8988T (cell line): ENCODE data around the gene C16orf89.
A peak's percentile ranks its signal among the peaks of the same experiment; 100 is the strongest.
"Not testable (repeated sequence)": the region's sequence is repeated elsewhere in the genome, so short reads cannot be mapped to it uniquely, and the experiment has no call there.

Experiments
- DNase-seq: peaks from one replicate; pipeline ENCODE4 v3.0.0; 2011

C16orf89 gene

DNA sequence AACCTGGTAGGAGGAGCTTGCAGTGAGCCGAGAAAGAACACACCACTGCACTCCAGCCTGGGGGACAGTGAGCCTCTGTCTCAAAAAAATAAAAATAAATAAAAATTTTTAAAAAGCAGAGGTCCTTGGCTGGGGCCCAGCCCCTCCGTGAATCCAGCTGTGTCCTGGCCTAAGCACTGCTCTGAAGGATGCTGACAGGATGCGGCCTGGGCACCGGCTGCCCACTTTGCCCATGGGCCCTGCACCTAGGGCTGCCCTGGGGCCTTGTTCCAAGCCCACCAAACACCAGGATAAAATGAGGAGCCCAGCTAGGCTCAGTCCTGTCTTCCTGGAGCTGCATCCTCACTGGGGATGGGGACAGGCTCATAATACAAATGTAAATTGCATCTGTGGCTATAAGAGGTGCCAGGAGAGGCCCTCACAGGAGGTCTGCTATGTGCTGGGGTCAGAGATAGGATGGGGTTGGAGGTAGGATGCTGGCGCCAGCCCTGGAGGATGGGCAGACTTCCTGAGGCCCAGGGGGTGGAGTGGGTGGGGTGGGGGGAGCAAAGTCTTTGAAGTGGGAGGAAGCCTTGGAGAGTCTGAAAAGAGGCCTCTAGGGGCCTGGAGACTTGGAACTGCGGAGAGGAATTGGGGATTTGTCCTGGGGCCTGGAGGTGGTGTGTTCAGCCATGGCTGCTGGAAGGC lies 6.2 kb downstream of the C16orf89 start:
- no peak for DNase-seq

DNA sequence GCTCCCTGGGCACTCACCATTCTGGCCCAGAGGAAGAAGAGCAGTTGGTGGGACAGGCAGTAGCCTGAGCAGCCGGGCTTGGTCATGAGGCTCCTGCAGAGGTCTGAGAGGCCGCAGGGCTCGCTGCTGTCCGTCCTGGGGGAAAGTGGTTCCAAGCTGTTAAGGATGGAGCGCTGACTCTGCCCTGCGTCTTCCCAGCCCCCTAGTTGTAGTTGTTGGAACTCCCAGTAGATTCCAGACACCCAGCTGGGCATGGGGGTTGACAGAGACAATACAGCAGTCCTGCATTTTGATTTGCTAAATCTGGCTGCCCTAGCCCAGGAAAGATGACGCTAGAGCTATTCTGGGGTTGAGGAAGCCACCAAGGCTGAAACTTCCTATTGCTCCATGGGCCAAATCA lies 7.3 kb downstream of the C16orf89 start:
- DNase-seq = no peak

DNA sequence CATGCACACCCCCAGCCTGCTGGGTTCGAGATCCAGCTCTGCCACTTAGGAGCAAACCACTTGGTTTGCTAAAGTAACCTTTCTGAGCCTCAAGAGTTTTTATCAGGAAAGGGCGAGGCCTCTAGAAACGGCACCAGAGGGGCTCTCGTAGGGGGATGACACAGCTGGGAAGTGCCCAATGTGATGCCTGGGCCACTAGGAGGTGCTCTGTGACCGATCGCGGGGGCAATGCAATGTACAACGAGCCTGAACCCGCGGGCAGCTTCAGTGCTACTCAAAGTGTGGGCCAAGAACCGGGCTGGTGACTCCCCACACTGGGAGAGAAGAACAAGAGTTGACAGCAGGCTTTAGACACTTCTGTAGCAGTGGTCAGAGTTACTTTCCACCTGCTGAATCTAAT lies 9.4 kb downstream of the C16orf89 start:
- no peak for DNase-seq

DNA sequence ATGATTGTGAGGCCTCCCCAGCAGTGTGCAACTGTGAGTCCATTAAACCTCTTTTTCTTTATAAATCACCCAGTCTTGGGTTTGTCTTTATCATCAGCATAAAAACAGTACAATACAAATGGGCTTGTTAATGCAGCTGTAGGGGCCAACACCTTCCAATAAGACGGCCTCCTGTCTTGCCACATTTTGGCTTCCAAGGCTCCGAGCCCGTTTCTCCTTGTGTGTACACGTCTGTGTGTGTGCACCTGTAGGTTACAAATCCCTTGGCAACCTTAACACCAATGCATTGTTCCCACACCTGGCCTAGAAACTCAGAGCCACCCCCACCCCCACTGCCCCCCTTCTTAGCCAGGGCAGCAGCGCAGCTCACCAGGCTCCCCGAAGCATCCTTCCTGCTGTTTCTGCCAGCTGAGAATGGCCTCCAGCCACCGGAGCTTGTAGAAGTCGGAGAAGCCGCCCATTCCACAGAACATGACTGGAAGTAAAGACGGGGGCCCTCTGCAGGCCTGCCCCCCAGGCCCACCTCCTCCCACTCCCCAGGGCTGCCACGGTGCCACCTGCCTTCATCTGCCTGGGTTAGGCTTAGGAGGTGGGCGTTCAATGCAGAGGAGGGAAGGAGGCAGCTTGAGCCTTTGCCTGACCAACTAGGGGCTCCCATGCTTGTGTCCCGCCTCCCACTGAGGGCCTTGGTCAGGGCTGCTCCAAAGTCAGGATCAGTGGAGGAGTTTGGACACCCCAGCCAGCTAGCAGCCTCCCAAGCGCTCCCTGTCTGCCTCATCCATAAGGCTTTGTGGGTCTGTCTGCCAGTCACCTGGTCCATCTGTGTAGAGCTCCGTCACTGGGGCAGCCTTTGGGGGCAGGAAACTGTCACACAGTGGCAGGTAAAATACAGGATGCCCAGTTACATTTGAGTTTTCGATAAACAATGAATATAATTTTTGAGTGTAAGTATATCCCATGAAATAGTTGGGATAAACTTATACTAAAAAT lies 10.6 kb downstream of the C16orf89 start:
- no peak for DNase-seq

DNA sequence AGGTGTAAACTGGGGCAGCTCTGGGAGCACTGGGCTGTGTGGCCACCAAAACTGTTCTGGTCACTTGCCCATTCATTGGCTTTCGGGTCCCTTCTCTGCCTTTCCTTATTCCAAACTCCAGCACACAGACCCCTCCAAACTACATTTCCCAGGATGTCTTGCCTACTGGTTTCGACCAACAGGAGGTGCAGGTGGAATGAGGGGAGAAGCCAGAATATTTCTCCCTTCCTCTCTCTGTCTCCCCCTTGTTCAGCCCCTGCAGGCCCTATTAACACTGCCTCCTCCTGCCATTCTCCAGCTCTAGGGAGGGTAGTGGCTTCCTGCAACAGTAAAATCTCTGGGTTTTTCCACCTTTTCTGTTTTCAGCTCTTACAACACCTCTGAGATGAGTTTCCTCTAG lies 18.8 kb downstream of the C16orf89 start:
- no peak for DNase-seq

DNA sequence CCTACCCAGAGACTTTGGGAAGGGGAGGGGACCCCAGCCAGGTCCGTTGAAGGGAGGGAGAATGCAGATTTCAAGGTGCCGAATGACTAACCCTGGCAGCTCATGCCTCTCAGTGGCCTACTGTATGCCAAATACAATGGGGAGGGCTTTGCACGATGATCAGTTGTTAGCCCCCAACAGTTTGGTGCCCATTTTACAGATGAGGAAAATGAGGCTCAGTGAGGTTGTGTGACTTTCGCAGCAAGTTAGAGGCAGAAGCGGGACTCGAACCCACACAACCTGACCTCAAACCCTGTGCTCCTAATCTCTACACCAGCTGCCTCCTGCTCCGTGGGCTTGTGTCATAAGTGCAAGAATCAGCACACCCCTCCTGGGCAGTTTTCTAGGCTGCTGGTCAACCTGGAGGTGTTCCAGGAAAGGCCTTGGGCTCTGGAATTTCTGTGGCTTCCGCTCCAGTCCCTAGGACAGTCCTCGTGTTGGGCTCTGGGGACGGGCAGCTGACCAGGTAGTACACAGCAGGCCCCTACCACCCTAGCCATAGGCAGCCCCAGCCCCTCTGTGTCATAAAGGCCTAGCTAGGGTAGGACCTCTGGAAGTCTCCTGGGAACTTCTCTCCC lies 20.1 kb downstream of the C16orf89 start:
- DNase-seq = no peak

DNA sequence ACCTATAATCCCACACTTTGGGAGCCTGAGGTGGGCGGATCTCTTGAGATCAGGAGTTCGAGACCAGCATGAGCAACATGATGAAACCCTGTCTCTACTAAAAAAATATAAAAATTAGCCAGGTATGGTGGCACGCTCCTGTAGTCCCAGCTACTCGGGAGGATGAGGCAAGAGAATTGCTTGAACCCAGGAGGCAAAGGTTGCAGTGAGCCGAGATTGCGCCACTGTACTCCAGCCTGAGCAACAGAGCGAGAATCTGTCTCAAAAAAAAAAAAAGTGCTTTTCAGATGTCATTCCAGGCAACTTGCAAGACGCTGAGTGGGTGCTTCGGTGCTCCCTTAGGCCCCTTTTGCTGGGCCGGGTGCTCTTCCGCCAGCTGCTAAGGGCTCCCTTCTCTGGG lies 21.2 kb downstream of the C16orf89 start:
- DNase-seq = not testable (repeated sequence)

DNA sequence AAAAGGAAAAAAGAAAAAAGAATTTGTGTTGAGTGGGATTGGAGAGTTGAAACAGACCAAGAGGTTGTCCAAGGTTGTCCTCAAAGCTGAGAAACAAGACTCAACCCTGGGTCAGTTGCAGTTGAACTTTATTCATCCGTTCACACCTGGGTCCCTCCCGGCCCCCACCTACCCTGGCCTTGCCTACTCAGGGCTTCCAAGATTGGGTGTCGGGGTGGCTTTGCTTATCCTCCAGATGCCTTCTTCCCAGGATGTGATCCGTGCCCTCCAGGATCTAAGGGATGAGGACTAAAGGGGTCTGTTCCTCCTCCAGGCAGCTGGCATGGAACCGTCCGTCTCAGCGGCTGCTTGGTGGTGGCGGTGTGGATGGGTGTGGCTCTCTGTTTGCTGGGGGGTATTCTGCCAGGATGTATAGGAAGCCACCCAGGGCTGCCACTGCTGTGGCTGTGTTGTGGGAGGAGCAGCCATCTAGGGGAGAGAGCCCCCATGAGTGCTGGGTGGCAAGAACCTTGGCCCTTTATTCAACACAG lies 21.7 kb downstream of the C16orf89 start:
- DNase-seq = no peak

DNA sequence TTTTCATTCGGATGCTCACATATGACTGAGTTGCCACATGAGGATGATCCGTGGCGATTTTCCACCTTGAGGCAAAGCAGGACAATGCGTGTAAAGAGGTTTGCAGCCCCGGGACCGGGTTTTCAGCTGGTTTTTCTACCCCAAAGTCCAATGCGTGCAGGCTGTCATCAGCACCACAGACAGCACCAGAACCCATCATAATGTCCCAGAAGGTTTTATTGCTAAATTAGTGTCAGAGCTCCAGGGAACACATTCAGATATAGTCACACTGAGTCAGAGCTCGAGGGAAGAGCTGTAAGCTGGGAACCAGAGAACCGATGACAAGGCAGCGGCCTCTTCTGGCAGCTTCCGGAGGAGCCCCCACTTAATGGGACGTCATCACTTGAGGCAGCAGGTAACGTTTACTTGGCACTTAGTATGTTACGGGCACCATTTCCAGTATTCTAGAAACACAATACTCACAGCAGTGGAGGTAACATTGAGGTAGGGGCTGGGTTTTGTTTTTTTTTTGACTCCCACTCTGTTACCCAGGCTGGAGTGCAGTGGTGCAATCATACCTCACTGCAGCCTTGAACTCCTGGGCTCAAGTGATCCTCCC lies 23.1 kb downstream of the C16orf89 start:
- no peak for DNase-seq

DNA sequence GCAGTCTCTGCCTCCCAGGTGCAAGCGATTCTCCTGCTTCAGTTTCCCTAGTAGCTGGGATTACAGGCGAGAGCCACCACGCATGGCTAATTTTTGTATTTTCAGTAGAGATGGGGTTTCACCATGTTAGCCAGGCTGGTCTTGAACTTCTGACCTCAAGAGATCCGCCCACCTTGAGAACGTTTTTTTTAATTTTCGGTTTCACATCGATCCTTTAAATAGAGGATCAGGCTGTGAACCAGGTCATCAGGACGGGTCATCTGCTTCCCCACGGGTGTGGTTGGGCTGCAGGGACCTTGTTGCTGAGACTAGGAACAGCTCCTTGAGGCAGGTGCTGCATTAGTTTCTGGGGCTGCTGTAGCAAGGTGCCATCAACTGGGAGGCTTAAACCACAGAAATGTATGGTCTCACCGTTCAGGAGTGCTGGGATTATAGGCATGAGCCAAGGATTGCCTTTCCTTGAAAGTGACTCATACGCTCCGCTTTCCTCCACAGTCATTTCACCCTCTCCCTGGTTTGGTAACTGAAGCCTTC lies 24.1 kb downstream of the C16orf89 start:
- DNase-seq = no peak

DNA sequence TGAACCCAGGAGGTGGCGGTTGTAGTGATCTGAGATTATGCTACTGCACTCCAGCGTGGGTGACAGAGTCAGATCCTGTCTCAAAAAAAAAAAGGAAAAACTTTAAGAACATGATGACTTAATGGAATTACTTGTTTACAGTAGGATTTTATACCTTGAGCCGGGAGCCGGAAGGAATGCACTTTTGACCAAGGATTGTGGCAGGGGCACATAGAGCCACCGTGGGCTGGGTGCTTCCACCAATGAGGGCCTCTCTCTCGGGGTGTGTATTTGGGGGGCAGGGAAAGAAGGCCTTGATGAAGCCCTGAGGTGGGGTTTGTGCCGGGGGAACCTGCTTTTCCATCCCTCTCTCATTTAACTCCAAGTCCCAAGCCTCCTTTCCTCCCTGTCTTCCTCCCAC lies 25.3 kb downstream of the C16orf89 start:
- no peak for DNase-seq

DNA sequence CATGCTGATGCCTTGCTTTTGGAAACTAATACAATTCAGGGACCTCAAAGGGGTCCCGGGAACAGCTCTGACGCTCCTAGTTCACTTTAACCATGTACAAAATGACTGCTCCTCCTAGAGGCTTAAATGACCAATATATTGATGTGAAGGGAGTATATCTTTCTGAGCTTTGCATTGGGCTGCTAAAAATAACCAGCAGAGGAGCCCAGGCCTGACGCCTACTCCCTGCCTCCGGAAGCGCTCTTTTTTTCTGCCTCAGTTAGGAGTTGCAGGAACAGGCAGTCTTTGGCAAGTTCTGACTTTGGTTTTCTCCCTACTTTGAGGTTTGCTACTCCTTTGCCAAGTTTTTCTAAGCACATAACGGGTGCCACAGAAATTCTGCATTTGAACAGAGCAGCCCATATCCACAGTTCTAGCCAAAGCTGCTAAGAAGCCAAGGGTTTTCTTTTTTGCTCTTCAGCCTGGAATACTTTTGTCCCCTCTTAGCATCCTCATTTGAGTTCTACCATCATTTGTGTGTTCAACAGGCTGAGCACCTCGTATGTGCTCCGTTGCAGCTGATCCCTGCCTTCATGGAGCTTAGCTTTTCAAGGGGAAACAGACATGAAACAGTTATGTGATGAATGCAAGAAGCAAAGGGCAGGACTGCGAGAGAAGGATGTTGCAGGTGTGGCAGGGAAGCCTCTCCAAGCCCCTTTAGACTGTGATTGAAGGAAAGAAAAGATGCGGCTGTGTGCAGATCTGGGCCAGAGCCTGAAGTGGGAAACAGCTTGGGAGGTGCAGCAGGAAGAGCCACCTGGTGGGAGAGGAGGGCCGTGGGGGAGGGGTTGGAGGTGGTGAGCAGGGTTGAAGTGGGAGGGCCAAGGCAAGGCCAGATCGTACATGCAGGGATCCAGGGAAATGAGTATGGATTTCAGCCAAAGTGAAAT lies 29.3 kb downstream of the C16orf89 start:
- no peak for DNase-seq

DNA sequence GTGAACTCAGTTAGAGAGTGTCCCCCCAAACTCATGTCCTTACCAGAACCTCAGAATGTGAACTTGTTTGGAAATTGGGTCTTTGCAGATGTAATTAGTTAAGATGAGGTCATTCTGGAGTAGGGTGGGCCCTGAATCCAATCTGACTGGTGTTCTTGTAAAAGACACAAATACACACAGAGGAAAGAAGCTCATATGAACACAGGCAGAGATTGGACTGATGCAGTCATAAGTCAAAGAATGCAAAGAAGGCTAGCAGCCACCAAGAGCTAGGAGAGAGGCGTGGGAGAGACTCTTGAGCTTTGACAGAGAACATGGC lies 29.9 kb downstream of the C16orf89 start:
- no peak for DNase-seq

DNA sequence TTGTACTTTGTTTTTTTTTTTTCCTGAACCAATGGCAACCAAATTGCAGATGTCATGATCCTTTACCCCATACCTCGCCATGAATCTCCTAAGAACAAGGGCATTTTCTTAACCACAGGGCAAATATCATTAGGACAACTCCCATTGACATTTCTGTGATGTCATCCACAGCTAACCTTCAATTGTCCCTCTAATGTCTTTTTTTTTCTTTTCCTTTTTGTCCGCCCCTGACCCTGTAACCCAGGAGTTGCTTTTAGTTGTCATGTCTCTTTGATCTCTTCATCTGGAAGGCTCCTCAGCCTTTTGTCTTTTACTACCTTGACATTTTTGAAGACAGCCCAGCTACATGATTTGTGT lies 31.6 kb downstream of the C16orf89 start:
- no peak for DNase-seq

DNA sequence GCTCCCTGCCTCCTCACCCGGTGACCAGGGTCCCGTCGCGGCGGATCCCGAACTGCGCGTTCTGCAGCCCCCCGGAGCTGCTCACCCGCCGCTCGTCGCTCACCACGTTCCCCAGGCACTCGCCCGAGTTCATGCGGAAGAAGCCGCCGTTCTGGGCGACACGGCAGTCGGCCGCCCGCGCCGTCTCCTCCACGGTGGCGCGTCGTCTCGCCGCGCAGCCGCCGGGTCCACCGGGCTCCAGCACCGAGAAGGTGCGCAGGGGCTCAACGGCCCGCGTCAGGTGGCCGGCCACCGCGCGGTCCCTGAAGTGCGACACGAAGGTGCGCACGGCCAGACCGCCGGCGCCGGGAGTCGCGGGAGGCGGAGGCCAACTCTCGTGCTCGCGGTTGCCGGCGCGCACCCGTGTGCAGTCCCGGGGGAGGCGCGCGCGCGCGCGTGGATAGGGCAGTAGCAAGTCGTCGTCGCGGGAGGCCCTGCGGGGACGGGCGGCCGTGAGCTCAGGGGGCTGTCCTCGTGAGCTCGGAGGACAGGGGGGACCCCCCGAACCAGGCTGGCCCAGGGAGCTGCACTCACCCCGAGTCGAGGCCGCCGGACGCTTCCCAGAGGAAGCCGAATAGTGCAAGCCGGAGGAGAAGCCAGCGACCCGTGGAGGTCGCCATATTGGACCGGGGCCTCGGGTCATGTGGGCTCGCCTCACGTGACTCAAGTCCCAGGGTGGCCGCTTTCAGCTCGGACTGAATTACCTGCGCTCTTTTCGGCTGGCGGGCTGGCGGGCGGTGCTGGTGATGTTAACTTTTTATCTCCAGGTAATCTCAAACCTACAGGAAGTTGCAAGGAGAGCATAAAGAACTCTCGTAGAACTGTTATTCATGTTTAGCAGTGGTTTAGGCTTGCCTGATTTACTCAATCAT lies 32.2 kb downstream of the C16orf89 start, which contains the start of gene NAGPA:
Gene NAGPA (minus strand): TSS at position 680 of the 911 bp plus-strand sequence. CDS start 21 bp downstream, at position 659.
- DNase-seq = peak; percentile 80

DNA sequence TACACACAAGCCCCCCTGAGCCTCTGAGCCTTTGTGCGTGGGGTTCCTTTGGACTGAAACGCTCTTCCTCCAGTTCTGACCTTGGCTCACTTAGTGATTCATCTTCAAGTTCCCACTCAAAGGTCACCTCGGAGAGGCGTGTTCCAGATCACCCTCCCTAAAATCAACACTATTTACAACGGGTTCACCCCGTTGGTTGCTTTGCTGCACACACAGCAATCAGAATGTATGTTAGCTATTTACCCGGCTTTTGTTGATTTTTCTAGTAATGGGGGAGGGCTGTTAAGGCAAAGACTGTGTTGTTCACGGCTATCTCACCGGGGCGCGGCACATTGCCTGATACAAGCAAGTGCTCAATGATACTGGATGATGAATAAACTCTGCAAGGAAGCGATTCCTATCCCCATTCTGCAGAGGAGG lies 33.0 kb downstream of the C16orf89 start:
- DNase-seq = no peak

DNA sequence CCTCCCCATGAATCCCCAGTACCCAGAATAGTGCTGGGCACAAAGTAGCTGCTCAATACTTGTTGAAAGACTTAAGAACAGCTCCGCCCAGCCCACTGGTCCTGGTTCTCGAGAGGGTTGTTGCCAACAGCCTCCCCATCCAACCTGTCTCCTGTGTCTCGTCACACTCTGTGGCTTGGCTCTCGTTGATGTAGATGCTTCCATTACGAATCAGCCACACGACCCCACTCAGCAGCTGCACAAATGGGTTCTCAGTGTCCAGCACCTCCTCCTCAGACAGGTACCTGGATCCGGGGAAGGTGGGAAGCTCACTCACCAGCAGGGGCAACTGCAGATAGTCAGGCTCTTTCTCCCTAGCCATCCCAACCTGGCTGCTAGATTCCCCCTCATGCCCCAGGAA lies 34.2 kb downstream of the C16orf89 start:
- DNase-seq = no peak

DNA sequence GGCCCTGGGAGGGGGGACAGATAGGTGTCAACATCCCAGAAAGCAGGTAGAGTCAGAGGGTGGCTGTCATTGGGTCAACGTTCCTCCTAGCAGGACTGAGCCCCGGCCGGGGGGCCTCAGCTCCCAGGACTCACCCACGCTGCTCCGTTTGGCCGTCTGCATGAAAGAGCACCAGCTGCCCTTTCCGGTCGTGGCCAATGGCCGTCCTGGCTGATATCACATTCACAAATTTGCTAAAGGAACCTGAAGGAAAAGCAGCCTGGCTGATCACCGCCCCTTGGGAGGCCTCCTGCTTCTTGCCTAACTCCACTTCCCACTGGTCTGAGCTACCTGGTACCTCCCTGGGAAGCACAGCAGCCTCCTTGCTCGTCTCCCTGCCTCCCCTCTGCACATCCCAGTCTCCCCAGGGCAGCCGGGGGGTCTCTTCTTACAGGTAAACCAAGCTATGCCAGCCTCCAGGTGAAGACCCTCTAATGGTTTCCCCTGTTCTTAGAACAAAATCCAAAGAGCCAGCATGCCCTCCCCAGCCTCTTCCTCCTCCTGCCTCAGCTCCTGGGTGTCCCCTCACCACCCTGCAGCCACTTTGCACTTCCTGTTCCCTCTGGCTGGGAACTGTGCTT lies 35.4 kb downstream of the C16orf89 start:
- no peak for DNase-seq

DNA sequence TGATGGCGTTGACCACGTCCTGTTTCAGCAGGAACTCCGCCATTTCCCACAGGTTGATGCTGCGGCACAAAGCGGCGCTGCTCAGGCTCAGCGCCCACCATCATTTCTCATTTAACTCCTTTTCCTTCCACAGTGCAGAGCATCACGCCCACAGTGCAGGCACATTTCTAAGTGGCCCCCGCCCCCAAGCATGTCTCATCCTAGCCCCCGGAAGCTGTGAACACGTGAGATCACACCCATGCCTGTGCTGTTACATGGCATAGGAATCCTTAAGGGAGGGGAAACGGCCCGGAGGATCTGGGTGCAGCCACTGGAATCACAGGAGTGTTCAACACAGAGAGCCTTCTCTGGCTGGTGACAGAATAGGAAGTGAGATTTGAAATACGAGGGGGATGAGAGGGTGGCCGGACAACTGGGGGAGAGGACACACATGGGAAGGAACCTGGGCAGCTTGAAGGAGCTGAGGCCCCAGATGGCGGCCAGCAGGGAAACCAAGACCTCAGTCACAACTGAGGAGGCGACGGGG lies 36.7 kb downstream of the C16orf89 start:
- DNase-seq = no peak
